Neural crest cell (in vitro differentiated cells): ENCODE data around the gene PTTG1IP2. TPM values are rescaled to one million over a fixed set of nuclear protein-coding genes. Genes with fewer than 3 reads are reported as not detected.

Experiments used
- DNase-seq: peaks from one replicate; pipeline ENCODE4 v3.0.0; 2021; ENCODE audit warnings: low read depth, mixed read lengths, low spot score
- H3K27ac Mint-ChIP-seq: one replicate; pipeline ENCODE4 v1.8.0; 2021; ENCODE audit warnings: mild to moderate bottlenecking, mixed read lengths; ENCODE audit not compliant: unreplicated experiment
- H3K27me3 Mint-ChIP-seq: 2 replicates; pipeline ENCODE4 v1.8.0; 2021; ENCODE audit warnings: low read depth, mild to moderate bottlenecking, mixed read lengths
- H3K36me3 Mint-ChIP-seq: 2 replicates; pipeline ENCODE4 v1.8.0; 2021; ENCODE audit warnings: low read depth, mild to moderate bottlenecking, mixed read lengths
- H3K4me1 Mint-ChIP-seq: 2 replicates; pipeline ENCODE4 v1.8.0; 2021; ENCODE audit warnings: mixed read lengths
- H3K4me3 Mint-ChIP-seq: one replicate; pipeline ENCODE4 v1.8.0; 2021; ENCODE audit warnings: mild to moderate bottlenecking, mixed read lengths
- H3K9me3 Mint-ChIP-seq: 2 replicates; pipeline ENCODE4 v1.8.0; 2021; ENCODE audit warnings: mixed read lengths
- total RNA-seq: library from RNA; stranded (reverse); gene quantifications from 2 replicates; pipeline ENCODE4 v1.2.1, GENCODE V29; 2021
- TF ChIP-seq, protein P1 (sequence below): fragments of 200-600 bp; sonication (generic); conservative IDR thresholded peaks from 2 replicates; pipeline ENCODE4 v1.5.0; 2021; ENCODE audit warnings: antibody characterized with exemption, mild to moderate bottlenecking

The PTTG1IP2 gene
- total RNA-seq, 1 donor from 2014 or later = not detected

- DNase-seq = no peak
- H3K4me1 Mint-ChIP-seq = no peaks in the 10 kb centered on the region
- no peak overlapping the region for H3K27ac Mint-ChIP-seq
- TF ChIP-seq, protein P1, sequence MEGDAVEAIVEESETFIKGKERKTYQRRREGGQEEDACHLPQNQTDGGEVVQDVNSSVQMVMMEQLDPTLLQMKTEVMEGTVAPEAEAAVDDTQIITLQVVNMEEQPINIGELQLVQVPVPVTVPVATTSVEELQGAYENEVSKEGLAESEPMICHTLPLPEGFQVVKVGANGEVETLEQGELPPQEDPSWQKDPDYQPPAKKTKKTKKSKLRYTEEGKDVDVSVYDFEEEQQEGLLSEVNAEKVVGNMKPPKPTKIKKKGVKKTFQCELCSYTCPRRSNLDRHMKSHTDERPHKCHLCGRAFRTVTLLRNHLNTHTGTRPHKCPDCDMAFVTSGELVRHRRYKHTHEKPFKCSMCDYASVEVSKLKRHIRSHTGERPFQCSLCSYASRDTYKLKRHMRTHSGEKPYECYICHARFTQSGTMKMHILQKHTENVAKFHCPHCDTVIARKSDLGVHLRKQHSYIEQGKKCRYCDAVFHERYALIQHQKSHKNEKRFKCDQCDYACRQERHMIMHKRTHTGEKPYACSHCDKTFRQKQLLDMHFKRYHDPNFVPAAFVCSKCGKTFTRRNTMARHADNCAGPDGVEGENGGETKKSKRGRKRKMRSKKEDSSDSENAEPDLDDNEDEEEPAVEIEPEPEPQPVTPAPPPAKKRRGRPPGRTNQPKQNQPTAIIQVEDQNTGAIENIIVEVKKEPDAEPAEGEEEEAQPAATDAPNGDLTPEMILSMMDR = no peak
- no peaks in the 10 kb centered on the region for H3K9me3 Mint-ChIP-seq
- H3K4me3 Mint-ChIP-seq = no peak overlapping the region
- H3K36me3 Mint-ChIP-seq = no peaks in the 10 kb centered on the region
- peaks cover 2% of the 10 kb centered on the region for H3K27me3 Mint-ChIP-seq
These were observed 69.0 kb downstream of the PTTG1IP2 start for GRCh38 chr7:90538405-90538804.

- DNase-seq = no peak
- Mint-ChIP-seq H3K27me3 (peaks cover 2% of the 10 kb centered on the region), H3K4me1 (no peaks in the 10 kb centered on the region), H3K9me3 (no peaks in the 10 kb centered on the region), H3K36me3 (no peaks in the 10 kb centered on the region), H3K27ac (no peak overlapping the region), H3K4me3 (no peak overlapping the region)
- TF ChIP-seq, protein P1 = no peak
These were observed 71.0 kb downstream of the PTTG1IP2 start for GRCh38 chr7:90540406-90540805.

- TF ChIP-seq, protein P1 = no peak
- no peak for DNase-seq
- H3K4me3 Mint-ChIP-seq = no peak overlapping the region
- H3K4me1 Mint-ChIP-seq = no peaks in the 10 kb centered on the region
- peaks cover 10% of the 10 kb centered on the region for H3K9me3 Mint-ChIP-seq
- no peaks in the 10 kb centered on the region for H3K27me3 Mint-ChIP-seq
- H3K27ac Mint-ChIP-seq = no peak overlapping the region
- no peaks in the 10 kb centered on the region for H3K36me3 Mint-ChIP-seq
These were observed 81.6 kb downstream of the PTTG1IP2 start for GRCh38 chr7:90551036-90551435.

DNA sequence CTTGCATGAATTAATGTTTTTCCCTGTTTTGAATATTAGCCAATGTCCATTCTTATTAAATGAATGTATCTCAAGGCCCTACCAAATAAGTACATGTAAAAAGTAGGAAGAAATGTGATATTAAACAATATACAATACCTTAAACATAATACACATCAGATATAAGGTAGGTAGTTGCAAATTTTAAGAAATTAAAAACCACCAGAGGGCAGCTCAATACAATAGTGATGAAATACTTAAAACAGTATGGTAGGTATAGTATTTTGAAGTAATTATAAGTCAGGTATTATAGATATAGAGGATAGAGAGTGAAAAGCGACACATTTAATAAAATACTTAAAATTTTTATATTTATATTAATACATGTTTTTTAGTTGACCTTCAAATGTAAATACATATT, 83.1 kb downstream of the PTTG1IP2 start:
- TF ChIP-seq, protein P1 = peak; percentile 59
- H3K27ac Mint-ChIP-seq = no peak overlapping the region
- DNase-seq = no peak
- no peaks in the 10 kb centered on the region for H3K27me3 Mint-ChIP-seq
- peaks cover 14% of the 10 kb centered on the region for H3K9me3 Mint-ChIP-seq
- no peaks in the 10 kb centered on the region for H3K4me1 Mint-ChIP-seq
- no peaks in the 10 kb centered on the region for H3K36me3 Mint-ChIP-seq
- no peak overlapping the region for H3K4me3 Mint-ChIP-seq

- Mint-ChIP-seq H3K4me3 (no peak overlapping the region), H3K27me3 (no peaks in the 10 kb centered on the region), H3K27ac (no peak overlapping the region), H3K4me1 (no peaks in the 10 kb centered on the region), H3K36me3 (no peaks in the 10 kb centered on the region), H3K9me3 (peaks cover 8% of the 10 kb centered on the region)
- TF ChIP-seq, protein P1 = no peak
- no peak for DNase-seq
These were observed 91.3 kb downstream of the PTTG1IP2 start for GRCh38 chr7:90560730-90561129.

Other genes with a start within 250 kb of the PTTG1IP2 start
- gene CFAP69, start 224.5 kb upstream of the PTTG1IP2 start, total RNA-seq = 2.5 TPM in 2 replicates
- gene FAM237B, start 148.3 kb upstream of the PTTG1IP2 start, total RNA-seq = not detected in 2 replicates
- gene GTPBP10, start 122.9 kb upstream of the PTTG1IP2 start, total RNA-seq = 20.4 and 21.6 TPM in 2 replicates
- gene CLDN12, start 66.2 kb upstream of the PTTG1IP2 start, total RNA-seq = 41.0 and 41.1 TPM in 2 replicates
- 42.2 and 49.6 TPM in 2 replicates for gene CDK14, start 126.7 kb downstream of the PTTG1IP2 start, total RNA-seq